ENCODE results near the gene GMEB2.
A peak's percentile ranks its signal among the peaks of the same experiment; 100 is the strongest.
"Not testable (repeated sequence)": the region's sequence is repeated elsewhere in the genome, so short reads cannot be mapped to it uniquely, and the experiment has no call there.

The GMEB2 gene

GRCh38 chr20:63642527-63643247 is 15.8 kb upstream of the GMEB2 start:
- H3K27me3 ChIP-seq (replicated peaks; ENCODE audit: control insufficient read depth, insufficient read depth, low read length): no peaks in the 10 kb centered on the region
- no peak for TF ChIP-seq CTCF (IDR thresholded peaks at IDR 0.05; ENCODE audit: insufficient read depth, low read length, poor library complexity, severe bottlenecking)
- DNase-seq (ENCODE audit: extremely low read depth, insufficient read length): no peak
- H3K4me3 ChIP-seq (replicated peaks; ENCODE audit: low read depth, low read length): peak overlapping the region; percentile 48
- no peaks in the 10 kb centered on the region for H3K36me3 ChIP-seq (ENCODE audit: control insufficient read depth, insufficient read depth, low read length)

GRCh38 chr20:63641792-63642523 is 15.1 kb upstream of the GMEB2 start:
- H3K36me3 ChIP-seq (ENCODE audit: control insufficient read depth, insufficient read depth, low read length): no peaks in the 10 kb centered on the region
- H3K27me3 ChIP-seq (replicated peaks; ENCODE audit: control insufficient read depth, insufficient read depth, low read length): no peaks in the 10 kb centered on the region
- H3K4me3 ChIP-seq (replicated peaks; ENCODE audit: low read depth, low read length): peak overlapping the region; percentile 77
- peak; percentile 52 for TF ChIP-seq CTCF (IDR thresholded peaks at IDR 0.05; ENCODE audit: insufficient read depth, low read length, poor library complexity, severe bottlenecking)
- DNase-seq (ENCODE audit: extremely low read depth, insufficient read length): peak; percentile 89

GRCh38 chr20:63641146-63641791 is 14.4 kb upstream of the GMEB2 start:
- DNase-seq (ENCODE audit: extremely low read depth, insufficient read length): peak; percentile 74
- TF ChIP-seq CTCF (IDR thresholded peaks at IDR 0.05; ENCODE audit: insufficient read depth, low read length, poor library complexity, severe bottlenecking): no peak
- no peaks in the 10 kb centered on the region for H3K36me3 ChIP-seq (ENCODE audit: control insufficient read depth, insufficient read depth, low read length)
- no peaks in the 10 kb centered on the region for H3K27me3 ChIP-seq (replicated peaks; ENCODE audit: control insufficient read depth, insufficient read depth, low read length)
- peak overlapping the region; percentile 77 for H3K4me3 ChIP-seq (replicated peaks; ENCODE audit: low read depth, low read length)

GRCh38 chr20:63640686-63641085 is 13.8 kb upstream of the GMEB2 start:
- peak overlapping the region; percentile 56 for H3K4me3 ChIP-seq (replicated peaks; ENCODE audit: low read depth, low read length)
- H3K36me3 ChIP-seq (ENCODE audit: control insufficient read depth, insufficient read depth, low read length): not testable (repeated sequence)

GRCh38 chr20:63640086-63640485 is 13.2 kb upstream of the GMEB2 start:
- no peak for TF ChIP-seq CTCF (IDR thresholded peaks at IDR 0.05; ENCODE audit: insufficient read depth, low read length, poor library complexity, severe bottlenecking)
- Histone ChIP-seq H3K36me3 (ENCODE audit: control insufficient read depth, insufficient read depth, low read length) (no peaks in the 10 kb centered on the region), H3K27me3 (replicated peaks; ENCODE audit: control insufficient read depth, insufficient read depth, low read length) (no peaks in the 10 kb centered on the region), H3K4me3 (replicated peaks; ENCODE audit: low read depth, low read length) (no peak overlapping the region)
- DNase-seq (ENCODE audit: extremely low read depth, insufficient read length): no peak

More at GRCh38 chr20:63640686-63641085, 13.8 kb upstream of the GMEB2 start:
- H3K27me3 ChIP-seq (replicated peaks; ENCODE audit: control insufficient read depth, insufficient read depth, low read length); DNase-seq (ENCODE audit: extremely low read depth, insufficient read length): not testable (repeated sequence)
